Superior temporal gyrus (tissue), 1 donor: ENCODE data around the gene NFXL1.
A peak's percentile ranks its signal among the peaks of the same experiment; 100 is the strongest.
"Not testable (repeated sequence)": the region's sequence is repeated elsewhere in the genome, so short reads cannot be mapped to it uniquely, and the experiment has no call there.

ENCODE experiments used
- DNase-seq: peaks from one replicate; pipeline ENCODE4 v3.0.0-alpha.2; 2016; ENCODE audit errors: extremely low spot score

Gene NFXL1

DNA sequence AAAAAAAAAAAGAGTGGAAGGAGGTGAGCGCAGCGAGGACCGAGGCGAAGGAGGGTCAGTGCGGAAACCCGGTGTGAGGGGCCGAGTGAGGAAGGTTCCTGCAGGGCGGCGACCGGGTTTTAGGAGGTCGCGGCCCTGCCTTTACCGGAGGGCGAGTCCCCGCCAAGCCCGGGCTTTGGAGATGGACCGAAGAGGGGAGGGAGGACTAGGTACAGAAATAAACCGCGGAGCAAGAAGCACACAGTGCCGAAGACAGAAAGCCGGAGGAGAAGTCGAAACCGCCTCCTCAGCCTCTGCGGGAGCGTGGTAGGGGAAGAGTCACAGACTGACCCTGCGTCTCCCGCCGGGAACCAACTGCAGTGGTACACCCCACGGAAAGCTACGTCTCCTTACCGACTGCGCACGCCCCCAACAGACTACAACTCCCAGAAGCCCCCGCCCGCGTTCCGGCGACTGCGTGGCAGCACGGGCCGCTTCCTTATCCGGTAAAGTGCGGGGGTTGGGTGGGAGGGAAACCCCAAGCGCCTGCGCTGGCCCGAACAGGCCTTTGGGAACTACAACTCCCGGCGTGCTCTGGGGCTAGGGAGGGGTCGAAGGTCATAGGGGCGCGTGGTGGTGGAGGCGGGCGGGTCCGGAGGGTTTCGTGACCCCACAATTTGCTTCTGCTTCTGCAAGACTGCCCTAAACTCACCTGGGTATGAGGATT lies at the start of gene NFXL1:
Gene NFXL1 (minus strand): TSS at position 364 of the 706 bp plus-strand sequence. CDS start 380 bp downstream, outside the sequence.
- DNase-seq: peak; percentile 96

DNA sequence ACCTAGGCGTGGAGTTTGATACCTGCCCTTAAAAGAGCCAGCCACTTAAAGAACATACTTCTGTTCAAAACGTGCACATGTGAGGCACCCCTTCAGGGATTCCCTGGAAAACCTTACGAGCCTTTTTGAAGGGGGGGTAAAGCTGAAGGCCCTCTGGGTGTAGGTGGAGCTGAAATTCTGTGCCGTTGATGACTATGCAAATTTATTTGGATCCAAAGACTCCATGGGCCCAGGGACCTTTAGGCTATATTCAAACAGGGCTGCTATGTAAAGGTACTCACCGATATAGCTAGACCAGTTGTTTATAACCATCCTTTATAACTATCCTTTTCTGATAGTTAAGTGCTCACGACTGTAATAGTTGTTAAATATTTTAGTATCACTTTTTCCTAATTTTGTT lies 40.3 kb upstream of the NFXL1 start:
- DNase-seq: no peak

- no peak for DNase-seq
Observed at GRCh38 chr4:47954245-47954644, 39.9 kb upstream of the NFXL1 start.

- DNase-seq: no peak
Observed at GRCh38 chr4:47945930-47946726, 31.7 kb upstream of the NFXL1 start.

- DNase-seq: no peak
Observed at GRCh38 chr4:47942081-47942819, 27.9 kb upstream of the NFXL1 start.

DNA sequence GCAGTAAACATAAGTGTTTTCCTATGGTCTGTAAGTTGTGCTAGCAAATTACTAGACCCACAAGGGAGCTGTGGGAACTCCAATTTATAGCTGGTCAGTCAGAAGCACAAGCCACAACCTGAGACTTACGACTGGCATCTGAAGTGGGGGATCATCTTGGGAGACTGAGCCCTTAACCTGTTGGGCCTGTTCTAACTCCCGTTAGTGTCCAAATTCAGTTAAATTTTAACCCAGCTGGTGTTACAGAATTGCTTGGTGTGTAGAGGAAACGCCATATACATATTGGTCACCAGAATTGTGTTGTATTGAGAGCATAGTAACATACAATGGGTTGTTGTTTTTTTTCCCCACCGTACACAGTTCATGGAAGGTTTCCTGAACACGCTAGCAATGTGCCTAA lies 25.1 kb upstream of the NFXL1 start:
- no peak for DNase-seq

GRCh38 chr4:47936336-47936735 lies 22.0 kb upstream of the NFXL1 start:
- DNase-seq: no peak

GRCh38 chr4:47933840-47934239 lies 19.5 kb upstream of the NFXL1 start:
- DNase-seq: peak; percentile 82

- DNase-seq: no peak
Observed at GRCh38 chr4:47930971-47931804, 16.8 kb upstream of the NFXL1 start.

DNA sequence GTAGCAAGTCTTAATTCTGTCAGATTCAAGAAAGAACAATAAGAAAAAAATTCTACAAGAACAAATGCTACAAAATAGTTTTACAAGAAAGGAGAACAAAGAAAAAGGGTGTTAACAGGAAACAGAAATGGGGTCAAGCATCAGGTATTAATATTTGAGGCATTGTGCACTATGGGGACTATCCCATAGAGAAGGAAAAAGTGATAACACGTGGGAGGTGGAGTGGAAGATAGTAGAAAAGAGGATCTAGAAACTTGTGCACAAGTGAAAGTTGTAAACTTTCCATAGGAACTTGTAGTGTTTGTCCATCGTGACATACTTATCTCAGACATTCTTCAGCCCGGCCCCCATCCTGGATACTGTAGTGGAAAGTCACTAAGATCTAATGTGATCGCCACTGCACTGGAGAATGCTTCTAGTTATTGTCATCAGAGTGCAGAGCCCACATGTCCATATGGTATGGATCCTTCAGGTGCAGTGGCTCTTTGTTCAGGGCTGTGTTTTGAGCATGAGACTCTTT lies 15.4 kb upstream of the NFXL1 start:
- DNase-seq: no peak

DNA sequence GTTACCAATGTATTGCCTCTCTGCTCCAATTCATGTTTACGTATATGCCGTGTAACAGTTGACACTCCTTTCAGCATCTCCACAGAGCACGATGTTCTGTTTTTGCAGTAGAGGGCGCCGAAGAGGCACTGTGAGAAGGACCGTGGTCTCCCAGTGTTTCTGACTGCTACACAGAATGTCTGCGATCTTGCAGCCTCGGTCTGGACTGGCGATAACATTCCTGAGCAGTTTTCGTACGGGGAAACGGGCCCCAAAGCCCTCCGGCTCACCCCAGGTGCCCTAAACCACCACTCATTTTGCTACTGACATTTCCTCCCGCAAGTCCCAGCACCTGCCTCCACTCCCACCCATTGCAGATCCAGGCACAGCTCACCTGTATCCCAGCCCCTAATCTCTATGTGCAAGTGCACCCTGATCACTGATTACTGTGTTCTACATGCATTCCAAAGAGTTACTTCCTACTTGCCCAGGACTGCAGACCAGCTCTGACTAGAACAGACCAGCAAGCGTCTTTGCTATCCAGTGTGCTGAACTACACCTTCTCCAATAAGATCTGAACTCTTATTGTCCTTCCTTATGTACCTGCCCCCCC lies 12.4 kb upstream of the NFXL1 start:
- peak; percentile 83 for DNase-seq

- not testable (repeated sequence) for DNase-seq
Observed at GRCh38 chr4:47923261-47923608, 8.9 kb upstream of the NFXL1 start.

DNA sequence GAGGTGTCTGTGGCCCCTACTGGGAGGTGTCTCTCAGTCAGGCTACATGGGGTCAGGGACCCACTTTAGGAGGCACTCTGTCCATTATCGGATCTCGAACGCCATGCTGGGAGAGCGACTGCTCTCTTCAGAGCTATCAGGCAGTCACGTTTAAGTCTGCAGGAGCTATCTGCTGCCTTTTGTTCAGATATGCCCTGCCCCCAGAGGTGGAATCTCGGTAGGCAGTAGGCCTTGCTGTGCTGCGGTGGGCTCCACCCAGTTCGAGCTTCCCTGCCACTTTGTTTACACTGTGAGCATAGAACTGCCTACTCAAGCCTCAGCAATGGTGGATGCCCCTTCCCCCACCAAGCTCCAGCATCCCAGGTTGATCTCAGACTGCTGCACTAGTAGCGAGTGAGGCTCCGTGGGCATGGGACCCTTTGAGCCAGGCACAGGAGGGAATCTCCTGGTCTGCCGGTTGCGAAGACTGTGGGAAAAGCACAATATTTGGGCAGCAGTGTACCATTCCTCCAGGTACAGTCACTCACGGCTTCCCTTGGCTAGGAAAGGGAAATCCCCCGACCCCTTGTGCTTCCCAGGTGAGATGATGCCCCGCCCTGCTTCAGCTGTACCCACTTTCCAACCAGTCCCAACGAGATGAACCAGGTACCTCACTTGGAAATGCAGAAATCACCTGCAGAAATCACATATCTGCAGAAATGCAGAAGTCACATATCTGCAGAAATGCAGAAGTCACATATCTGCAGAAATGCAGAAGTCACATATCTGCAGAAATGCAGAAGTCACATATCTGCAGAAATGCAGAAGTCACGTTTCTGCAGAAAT lies 8.3 kb upstream of the NFXL1 start:
- not testable (repeated sequence) for DNase-seq

GRCh38 chr4:47917163-47917562 lies 2.8 kb upstream of the NFXL1 start:
- DNase-seq: not testable (repeated sequence)

- DNase-seq: no peak
Observed at GRCh38 chr4:47915378-47915777, 995 bp upstream of the NFXL1 start.

DNA sequence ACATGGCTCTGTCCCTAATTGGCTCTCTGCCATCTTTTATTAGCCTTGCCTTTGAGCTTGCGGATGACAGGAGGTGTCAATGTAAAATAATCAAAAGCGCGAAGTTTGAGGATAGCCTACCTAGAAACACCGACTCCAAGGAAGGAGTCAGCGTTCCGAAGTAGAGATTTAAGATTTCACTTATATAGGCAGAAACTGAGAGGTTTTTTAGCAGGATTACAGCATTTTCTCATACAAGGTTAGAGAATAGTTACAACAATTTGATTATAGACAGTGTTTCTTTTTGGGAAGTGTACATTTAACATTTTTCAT lies 499 bp upstream of the NFXL1 start:
- no peak for DNase-seq

- no peak for DNase-seq
Observed at GRCh38 chr4:47913861-47914219, 543 bp downstream of the NFXL1 start.

- DNase-seq: no peak
Observed at GRCh38 chr4:47913330-47913729, 1.1 kb downstream of the NFXL1 start.

- DNase-seq: no peak
Observed at GRCh38 chr4:47907089-47907646, 7.2 kb downstream of the NFXL1 start.

DNA sequence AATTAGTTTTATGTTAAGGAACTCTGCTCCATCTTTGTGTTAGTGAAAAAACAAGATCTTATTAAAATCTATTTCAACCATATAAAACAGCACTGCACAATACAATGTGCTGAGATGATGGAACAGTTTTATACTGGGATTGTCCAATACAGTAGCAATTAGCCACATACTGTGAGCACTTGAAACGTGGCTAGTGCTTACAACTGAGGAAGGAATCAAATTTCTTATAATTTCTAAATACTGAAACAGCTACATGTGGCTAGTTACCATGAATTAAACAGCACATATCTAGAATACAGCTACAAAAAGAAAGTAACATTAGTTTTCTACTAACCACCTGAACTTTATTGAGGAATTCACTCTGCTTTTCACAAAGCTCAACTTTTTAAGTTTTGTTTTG lies 14.7 kb downstream of the NFXL1 start:
- no peak for DNase-seq
